K562 (cell line): ENCODE results near the gene BFSP1.

ENCODE experiments used
- CTCF ChIP-seq, 3 experiments: IDR thresholded peaks in 2 of 3; conservative IDR thresholded peaks in 1 of 3; 2 replicates each; pipeline ENCODE4 v1.5.1; 2011 to 2012; ENCODE audit warnings: low read length in 3 of 3, mild to moderate bottlenecking in 3 of 3, control low read depth in 2 of 3, improper control_type of control experiment in 1 of 3, inconsistent platforms in 1 of 3, low read depth in 1 of 3, mixed read lengths in 1 of 3, moderate library complexity in 1 of 3; ENCODE audit not compliant: insufficient read depth in 2 of 3
- REST ChIP-seq, 2 experiments: fragments of 450-650 bp; formaldehyde crosslinking in 1 of 2; IDR thresholded peaks; 2 replicates each; pipeline versions ENCODE4 v1.4.0 to v1.6.1; 2014 to 2020; ENCODE audit warnings: mild to moderate bottlenecking in 2 of 2, borderline replicate concordance in 1 of 2, low read depth in 1 of 2
- TRIM28 ChIP-seq: fragments of 450-650 bp; IDR thresholded peaks from 2 replicates; pipeline ENCODE4 v1.6.1; 2017

GRCh38 chr20:17524560-17524959 lies 6.6 kb downstream of the BFSP1 start:
- no peak for TF ChIP-seq CTCF (IDR thresholded peaks at IDR 0.05 in 2 of 3, conservative IDR thresholded peaks at IDR 0.05 in 1 of 3; ENCODE audit: insufficient read depth in 2 of 3, low read depth in 1 of 3, low read length in 3 of 3)
- no peak for TF ChIP-seq TRIM28
- no peak for TF ChIP-seq REST (IDR thresholded peaks at IDR 0.05; ENCODE audit: borderline replicate concordance)
- no peak for TF ChIP-seq REST (CRISPR knock-in tag; IDR thresholded peaks at IDR 0.05; ENCODE audit: low read depth)
